ENCODE results near the gene FURIN.
"Not testable (repeated sequence)": the region's sequence is repeated elsewhere in the genome, so short reads cannot be mapped to it uniquely, and the experiment has no call there.

GRCh38 chr15:90928106-90928505, 59.7 kb downstream of the FURIN start:
- not testable (repeated sequence) for TF ChIP-seq CTCF, POLR2A (IDR thresholded peaks at IDR 0.05)

Data from tibial nerve (tissue), 3 donors.